Activated T-helper 17 cell treated with anti-CD3 and anti-CD28 coated beads, Interleukin-2, amount 50 U/mL, for 72 hours (primary cell): ENCODE results near the gene CTBP2. TPM values are rescaled to one million over a fixed set of nuclear protein-coding genes. Genes with fewer than 3 reads are reported as not detected.
"Not testable (repeated sequence)": the region's sequence is repeated elsewhere in the genome, so short reads cannot be mapped to it uniquely, and the experiment has no call there.

Experiments used
- ATAC-seq: fragments of 150-1000 bp; cut with Tn5 transposase; replicated peaks from 2 replicates; pipeline ENCODE4 v1.10.0; 2021; ENCODE audit warnings: mild to moderate bottlenecking, moderate library complexity
- H3K27ac Mint-ChIP-seq: one replicate; pipeline ENCODE4 v1.8.0; 2022; ENCODE audit warnings: mixed read lengths
- H3K27me3 Mint-ChIP-seq: one replicate; pipeline ENCODE4 v1.8.0; 2022; ENCODE audit warnings: mixed read lengths
- H3K36me3 Mint-ChIP-seq: one replicate; pipeline ENCODE4 v1.8.0; 2022; ENCODE audit warnings: low read depth, mild to moderate bottlenecking, mixed read lengths
- H3K4me1 Mint-ChIP-seq: one replicate; pipeline ENCODE4 v1.8.0; 2022; ENCODE audit warnings: mixed read lengths
- H3K4me3 Mint-ChIP-seq: one replicate; pipeline ENCODE4 v1.8.0; 2022; ENCODE audit warnings: mild to moderate bottlenecking, mixed read lengths
- H3K9me3 Mint-ChIP-seq: one replicate; pipeline ENCODE4 v1.8.0; 2022; ENCODE audit warnings: mixed read lengths
- total RNA-seq, 2 donors: library from RNA; stranded (reverse); gene quantifications; one replicate each; pipeline ENCODE4 v1.2.3, GENCODE V29; 2022

The CTBP2 gene
- total RNA-seq, 2 donors from 2014 or later: 0.74 to 1.1 TPM

GRCh38 chr10:125192620-125193019 is 32.3 kb upstream of the CTBP2 start:
- no peak for ATAC-seq
- Mint-ChIP-seq H3K4me1 (no peaks in the 10 kb centered on the region), H3K27me3 (peaks cover 11% of the 10 kb centered on the region), H3K36me3 (no peaks in the 10 kb centered on the region), H3K27ac (no peak overlapping the region), H3K9me3 (no peaks in the 10 kb centered on the region), H3K4me3 (no peak overlapping the region)

- Mint-ChIP-seq H3K36me3 (no peaks in the 10 kb centered on the region), H3K4me1 (no peaks in the 10 kb centered on the region), H3K9me3 (no peaks in the 10 kb centered on the region), H3K4me3 (no peak overlapping the region), H3K27me3 (peaks cover 11% of the 10 kb centered on the region), H3K27ac (no peak overlapping the region)
- no peak for ATAC-seq
Measured at GRCh38 chr10:125192005-125192404, 31.6 kb upstream of the CTBP2 start.

GRCh38 chr10:125190946-125191345 is 30.6 kb upstream of the CTBP2 start:
- ATAC-seq: no peak
- H3K4me3 Mint-ChIP-seq: no peak overlapping the region
- peaks cover 11% of the 10 kb centered on the region for H3K27me3 Mint-ChIP-seq
- H3K4me1 Mint-ChIP-seq: no peaks in the 10 kb centered on the region
- H3K27ac Mint-ChIP-seq: no peak overlapping the region
- no peaks in the 10 kb centered on the region for H3K36me3 Mint-ChIP-seq
- H3K9me3 Mint-ChIP-seq: no peaks in the 10 kb centered on the region

GRCh38 chr10:125190414-125190813 is 30.1 kb upstream of the CTBP2 start:
- no peaks in the 10 kb centered on the region for H3K4me1 Mint-ChIP-seq
- H3K36me3 Mint-ChIP-seq: no peaks in the 10 kb centered on the region
- H3K9me3 Mint-ChIP-seq: no peaks in the 10 kb centered on the region
- no peak overlapping the region for H3K27ac Mint-ChIP-seq
- H3K27me3 Mint-ChIP-seq: peaks cover 14% of the 10 kb centered on the region
- H3K4me3 Mint-ChIP-seq: no peak overlapping the region
- no peak for ATAC-seq

GRCh38 chr10:125189162-125189561 is 28.8 kb upstream of the CTBP2 start:
- no peak for ATAC-seq
- Mint-ChIP-seq H3K9me3 (no peaks in the 10 kb centered on the region), H3K27me3 (peaks cover 17% of the 10 kb centered on the region), H3K27ac (no peak overlapping the region), H3K4me1 (no peaks in the 10 kb centered on the region), H3K36me3 (no peaks in the 10 kb centered on the region), H3K4me3 (no peak overlapping the region)

- Mint-ChIP-seq H3K9me3 (no peaks in the 10 kb centered on the region), H3K4me1 (no peaks in the 10 kb centered on the region), H3K4me3 (no peak overlapping the region), H3K27ac (no peak overlapping the region), H3K36me3 (no peaks in the 10 kb centered on the region), H3K27me3 (peaks cover 17% of the 10 kb centered on the region)
- no peak for ATAC-seq
Measured at GRCh38 chr10:125187238-125188194, 27.2 kb upstream of the CTBP2 start.

GRCh38 chr10:125186431-125187170 is 26.2 kb upstream of the CTBP2 start:
- no peak overlapping the region for H3K27ac Mint-ChIP-seq
- H3K4me1 Mint-ChIP-seq: no peaks in the 10 kb centered on the region
- H3K4me3 Mint-ChIP-seq: no peak overlapping the region
- no peak for ATAC-seq
- peaks cover 15% of the 10 kb centered on the region for H3K27me3 Mint-ChIP-seq
- H3K9me3 Mint-ChIP-seq: no peaks in the 10 kb centered on the region
- H3K36me3 Mint-ChIP-seq: no peaks in the 10 kb centered on the region

GRCh38 chr10:125179107-125179506 is 18.7 kb upstream of the CTBP2 start:
- H3K4me1 Mint-ChIP-seq, H3K36me3 Mint-ChIP-seq, H3K27ac Mint-ChIP-seq, ATAC-seq, H3K9me3 Mint-ChIP-seq, H3K4me3 Mint-ChIP-seq: not testable (repeated sequence)
- peaks cover 11% of the 10 kb centered on the region for H3K27me3 Mint-ChIP-seq

- no peak for ATAC-seq
- H3K36me3 Mint-ChIP-seq: no peaks in the 10 kb centered on the region
- no peaks in the 10 kb centered on the region for H3K4me1 Mint-ChIP-seq
- no peak overlapping the region for H3K4me3 Mint-ChIP-seq
- peaks cover 4% of the 10 kb centered on the region for H3K9me3 Mint-ChIP-seq
- no peak overlapping the region for H3K27ac Mint-ChIP-seq
- peaks cover 12% of the 10 kb centered on the region for H3K27me3 Mint-ChIP-seq
Measured at GRCh38 chr10:125177641-125178640, 17.6 kb upstream of the CTBP2 start.

- ATAC-seq: no peak
- H3K27ac Mint-ChIP-seq: no peak overlapping the region
- H3K4me3 Mint-ChIP-seq: no peak overlapping the region
- H3K27me3 Mint-ChIP-seq: peaks cover 12% of the 10 kb centered on the region
- no peaks in the 10 kb centered on the region for H3K36me3 Mint-ChIP-seq
- H3K4me1 Mint-ChIP-seq: no peaks in the 10 kb centered on the region
- peaks cover 4% of the 10 kb centered on the region for H3K9me3 Mint-ChIP-seq
Measured at GRCh38 chr10:125175807-125176206, 15.4 kb upstream of the CTBP2 start.

- H3K36me3 Mint-ChIP-seq: no peaks in the 10 kb centered on the region
- H3K9me3 Mint-ChIP-seq: no peaks in the 10 kb centered on the region
- H3K4me3 Mint-ChIP-seq: no peak overlapping the region
- ATAC-seq: no peak
- H3K27ac Mint-ChIP-seq: no peak overlapping the region
- peaks cover 15% of the 10 kb centered on the region for H3K27me3 Mint-ChIP-seq
- no peaks in the 10 kb centered on the region for H3K4me1 Mint-ChIP-seq
Measured at GRCh38 chr10:125174360-125174759, 14.0 kb upstream of the CTBP2 start.

- no peak for ATAC-seq
- no peak overlapping the region for H3K27ac Mint-ChIP-seq
- H3K9me3 Mint-ChIP-seq: no peaks in the 10 kb centered on the region
- no peaks in the 10 kb centered on the region for H3K36me3 Mint-ChIP-seq
- peaks cover 19% of the 10 kb centered on the region for H3K27me3 Mint-ChIP-seq
- H3K4me1 Mint-ChIP-seq: no peaks in the 10 kb centered on the region
- no peak overlapping the region for H3K4me3 Mint-ChIP-seq
Measured at GRCh38 chr10:125172694-125173093, 12.3 kb upstream of the CTBP2 start.

GRCh38 chr10:125171402-125172306 is 11.3 kb upstream of the CTBP2 start:
- Mint-ChIP-seq H3K27ac (no peak overlapping the region), H3K36me3 (no peaks in the 10 kb centered on the region)
- ATAC-seq: no peak

More at GRCh38 chr10:125171402-125172306, 11.3 kb upstream of the CTBP2 start:
- H3K27me3 Mint-ChIP-seq: peaks cover 19% of the 10 kb centered on the region
- H3K9me3 Mint-ChIP-seq: no peaks in the 10 kb centered on the region
- H3K4me1 Mint-ChIP-seq: no peaks in the 10 kb centered on the region
- H3K4me3 Mint-ChIP-seq: no peak overlapping the region
